Ishikawa (cell line): Measurements from ENCODE around the gene ST14.

Source experiments
- CEBPB ChIP-seq: IDR thresholded peaks from 2 replicates; pipeline ENCODE4 v1.6.1; 2012
- EP300 ChIP-seq: IDR thresholded peaks from 2 replicates; pipeline ENCODE4 v1.6.1; 2012; ENCODE audit warnings: borderline replicate concordance
- MAX ChIP-seq: IDR thresholded peaks from 2 replicates; pipeline ENCODE4 v1.6.1; 2012
- NFIC ChIP-seq: IDR thresholded peaks from 2 replicates; pipeline ENCODE4 v1.6.1; 2012
- RAD21 ChIP-seq: IDR thresholded peaks from 2 replicates; pipeline ENCODE4 v1.6.1; 2012; ENCODE audit warnings: low read depth
- TAF1 ChIP-seq: IDR thresholded peaks from 2 replicates; pipeline ENCODE4 v1.6.1; 2012; ENCODE audit warnings: low read depth, mild to moderate bottlenecking
- YY1 ChIP-seq: IDR thresholded peaks from 2 replicates; pipeline ENCODE4 v1.6.1; 2012; ENCODE audit warnings: low read depth
- ZBTB7A ChIP-seq: IDR thresholded peaks from 2 replicates; pipeline ENCODE4 v1.6.1; 2012; ENCODE audit warnings: low read depth

DNA sequence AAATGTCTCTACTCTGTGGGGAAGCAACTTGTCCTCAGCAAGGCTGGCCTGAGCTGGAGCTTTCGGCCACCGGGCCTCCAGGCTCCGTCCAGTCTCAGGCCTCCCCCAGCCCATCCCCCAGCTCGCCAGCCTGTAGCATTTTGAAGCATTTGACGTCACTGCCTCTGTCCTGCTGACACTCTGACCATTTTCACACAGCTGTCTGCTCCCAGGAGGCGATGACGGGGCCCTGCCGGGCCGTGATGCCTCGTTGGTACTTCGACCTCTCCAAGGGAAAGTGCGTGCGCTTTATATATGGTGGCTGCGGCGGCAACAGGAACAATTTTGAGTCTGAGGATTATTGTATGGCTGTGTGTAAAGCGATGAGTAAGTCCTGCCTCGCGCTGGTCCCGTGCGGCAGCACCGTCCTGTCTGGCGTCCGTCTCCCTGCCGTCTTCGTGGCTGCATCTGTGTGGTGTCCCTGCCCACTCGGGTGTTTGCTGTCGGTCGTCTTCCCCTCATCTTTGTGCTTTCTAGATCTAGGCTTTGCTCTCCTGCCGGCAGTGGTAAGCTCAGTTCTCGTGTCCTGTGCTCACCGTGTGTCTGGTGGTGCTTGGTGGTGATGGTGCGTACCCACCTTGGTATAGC, 36.1 kb upstream of the ST14 start:
- TF ChIP-seq CEBPB (no peak), YY1 (no peak), NFIC (no peak), RAD21 (no peak), TAF1 (no peak), MAX (no peak), EP300 (no peak), ZBTB7A (no peak)
